ENCODE results near the gene FAM163A. TPM values are rescaled to one million over a fixed set of nuclear protein-coding genes. Genes with fewer than 3 reads are reported as not detected.
A peak's percentile ranks its signal among the peaks of the same experiment; 100 is the strongest.
"Not testable (repeated sequence)": the region's sequence is repeated elsewhere in the genome, so short reads cannot be mapped to it uniquely, and the experiment has no call there.

Gene FAM163A
- total RNA-seq, 1 experiment from 2014 or later, result 0.05 TPM

- DNase-seq (ENCODE audit: low read depth), result no peak
Measured at GRCh38 chr1:179815641-179816040, 72.5 kb downstream of the FAM163A start.

- no peak for DNase-seq (ENCODE audit: low read depth)
Measured at GRCh38 chr1:179816196-179816960, 73.3 kb downstream of the FAM163A start.

GRCh38 chr1:179817056-179817455, 74.0 kb downstream of the FAM163A start:
- no peak for DNase-seq (ENCODE audit: low read depth)

GRCh38 chr1:179817789-179818188, 74.7 kb downstream of the FAM163A start:
- peak; percentile 9 for DNase-seq (ENCODE audit: low read depth)

- no peak for DNase-seq (ENCODE audit: low read depth)
Measured at GRCh38 chr1:179818260-179818659, 75.2 kb downstream of the FAM163A start.

GRCh38 chr1:179818743-179819173, 75.7 kb downstream of the FAM163A start:
- DNase-seq (ENCODE audit: low read depth), result no peak

GRCh38 chr1:179820226-179820970, 77.3 kb downstream of the FAM163A start:
- DNase-seq (ENCODE audit: low read depth), result no peak

GRCh38 chr1:179821524-179821923, 78.4 kb downstream of the FAM163A start:
- no peak for DNase-seq (ENCODE audit: low read depth)

GRCh38 chr1:179822065-179822464, 79.0 kb downstream of the FAM163A start:
- no peak for DNase-seq (ENCODE audit: low read depth)

- DNase-seq (ENCODE audit: low read depth), result no peak
Measured at GRCh38 chr1:179823693-179824092, 80.6 kb downstream of the FAM163A start.

GRCh38 chr1:179824265-179824664, 81.2 kb downstream of the FAM163A start:
- DNase-seq (ENCODE audit: low read depth), result no peak

- DNase-seq (ENCODE audit: low read depth), result no peak
Measured at GRCh38 chr1:179825206-179825605, 82.1 kb downstream of the FAM163A start.

GRCh38 chr1:179825798-179826460, 82.8 kb downstream of the FAM163A start:
- DNase-seq (ENCODE audit: low read depth), result no peak

- DNase-seq (ENCODE audit: low read depth), result no peak
Measured at GRCh38 chr1:179826626-179827280, 83.7 kb downstream of the FAM163A start.

- DNase-seq (ENCODE audit: low read depth), result no peak
Measured at GRCh38 chr1:179828554-179829110, 85.5 kb downstream of the FAM163A start.

- DNase-seq (ENCODE audit: low read depth), result no peak
Measured at GRCh38 chr1:179831225-179831624, 88.1 kb downstream of the FAM163A start.

GRCh38 chr1:179831852-179832699, 89.0 kb downstream of the FAM163A start:
- DNase-seq (ENCODE audit: low read depth), result peak; percentile 39

GRCh38 chr1:179836686-179837445, 93.8 kb downstream of the FAM163A start:
- DNase-seq (ENCODE audit: low read depth), result not testable (repeated sequence)

GRCh38 chr1:179840107-179840506, 97.0 kb downstream of the FAM163A start:
- DNase-seq (ENCODE audit: low read depth), result no peak

GRCh38 chr1:179848233-179848632, 105.1 kb downstream of the FAM163A start:
- DNase-seq (ENCODE audit: low read depth), result no peak
